Measurements from ENCODE around the gene GIPC1.
A peak's percentile ranks its signal among the peaks of the same experiment; 100 is the strongest.
"Not testable (repeated sequence)": the region's sequence is repeated elsewhere in the genome, so short reads cannot be mapped to it uniquely, and the experiment has no call there.

The GIPC1 gene

DNA sequence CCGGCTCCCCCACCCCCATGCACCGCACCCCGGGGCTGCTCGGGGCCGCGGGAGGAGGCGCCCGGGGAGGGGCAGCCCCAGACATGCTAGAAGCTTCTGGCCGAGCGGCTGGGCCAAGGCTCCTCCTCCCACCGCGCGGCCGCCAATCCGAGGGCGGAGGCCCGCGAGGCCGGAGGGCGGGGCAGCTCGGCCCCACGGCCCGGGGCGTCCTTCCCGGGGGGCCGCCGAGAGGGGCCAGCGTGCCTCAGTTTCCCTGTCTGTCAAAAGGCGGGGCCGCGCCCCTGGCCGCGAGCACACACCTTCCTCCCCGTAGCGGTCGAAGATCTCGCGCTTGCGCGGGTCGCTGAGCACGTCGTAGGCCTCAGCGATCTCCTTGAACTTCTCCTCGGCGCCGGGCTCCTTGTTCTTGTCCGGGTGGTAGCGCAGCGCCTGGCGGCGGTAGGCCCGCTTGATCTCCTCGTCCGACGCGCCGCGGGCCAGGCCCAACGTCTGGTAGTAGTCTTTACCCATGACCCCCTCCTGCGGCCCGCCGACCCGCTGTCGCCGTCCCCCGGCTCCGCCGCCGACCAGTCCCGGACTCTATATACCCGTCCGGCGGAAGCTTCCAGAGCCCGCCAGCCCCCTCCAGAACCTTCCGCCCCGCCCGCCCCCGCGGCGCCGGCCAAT is 22.0 kb upstream of the GIPC1 start, which contains the start of gene DNAJB1:
DNAJB1 (minus strand) TSS at position 558 of the 666 bp plus-strand sequence; CDS start at position 510, 48 bp downstream.
- DNase-seq (ENCODE audit: low read depth in 3 of 3) = peak; percentile 37 to 55 (median 46)

DNA sequence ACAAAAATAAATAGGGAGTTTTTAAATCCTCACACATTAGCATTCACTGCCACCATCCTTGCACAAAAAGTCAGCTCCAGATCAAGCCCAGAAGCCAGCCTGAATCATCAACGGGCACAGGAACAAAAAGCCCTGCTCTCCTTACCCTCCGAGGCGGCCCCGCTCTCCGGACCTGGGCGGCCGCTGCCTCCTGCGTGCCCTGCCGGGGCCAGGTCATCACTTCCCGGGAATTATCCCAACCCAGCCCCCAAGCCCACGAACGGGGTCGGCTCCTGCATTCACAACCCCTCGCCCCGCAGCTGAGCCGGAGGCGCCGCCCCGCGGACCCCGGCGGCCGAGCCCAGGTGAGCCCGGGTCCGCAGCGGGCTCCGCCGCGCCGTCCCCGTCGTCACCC is 21.5 kb upstream of the GIPC1 start:
- DNase-seq (ENCODE audit: low read depth in 3 of 3) = no peak

DNA sequence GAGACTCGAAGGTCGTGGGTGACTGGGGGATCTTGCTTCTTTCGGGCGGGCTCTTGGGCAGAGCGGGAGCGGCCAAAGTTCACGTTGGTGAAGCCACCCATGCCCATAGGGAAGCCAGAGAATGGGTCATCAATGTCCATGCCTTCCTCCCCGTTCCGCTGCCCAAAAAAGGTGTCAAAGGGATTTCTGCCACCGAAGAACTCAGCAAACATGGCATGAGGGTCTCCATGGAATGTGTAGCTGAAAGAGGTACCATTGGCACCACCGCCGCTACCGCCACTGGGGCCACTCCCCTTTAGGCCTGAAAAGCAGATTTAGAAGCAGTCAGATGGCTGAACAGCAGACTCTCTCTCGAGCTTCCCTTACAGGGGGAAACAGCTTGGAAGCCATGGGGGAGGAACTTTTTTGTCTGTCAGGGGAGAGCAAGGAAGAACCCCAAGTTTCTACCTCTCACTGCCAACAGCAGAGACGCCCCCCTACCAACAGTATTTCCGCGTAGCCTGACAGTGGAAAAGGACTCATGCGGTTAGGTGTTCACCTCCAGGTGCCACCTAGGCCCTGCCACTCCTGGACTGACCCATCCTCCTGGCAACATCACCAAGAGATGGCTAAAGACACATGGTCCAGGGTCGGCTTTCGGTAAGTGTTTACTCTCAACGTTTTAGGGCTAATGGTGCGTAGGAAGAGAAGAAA is 21.0 kb upstream of the GIPC1 start:
- no peak for DNase-seq (ENCODE audit: low read depth in 3 of 3)

DNA sequence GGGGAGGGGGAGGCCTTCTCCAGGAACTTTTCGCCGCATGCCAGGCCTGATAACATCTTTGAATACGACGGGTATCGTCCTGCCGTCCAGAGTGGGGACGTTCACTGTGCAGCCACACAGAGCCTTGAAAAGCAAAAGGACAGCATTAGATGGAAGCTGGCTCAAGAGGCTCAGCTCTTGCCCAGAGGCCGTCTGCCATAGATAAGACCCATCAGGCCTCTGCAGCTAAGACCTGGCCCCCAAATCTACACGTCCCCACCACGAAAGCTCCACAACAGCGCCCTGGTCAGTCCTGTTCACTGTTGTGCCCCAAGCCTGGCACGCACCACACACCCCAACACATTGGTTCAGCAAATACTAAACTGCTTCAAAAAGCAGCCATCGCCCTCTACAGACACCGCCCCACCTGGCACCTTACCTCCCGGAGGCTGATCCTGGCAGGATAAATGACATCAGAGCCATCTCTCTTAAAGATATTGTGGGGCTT is 20.2 kb upstream of the GIPC1 start:
- no peak for DNase-seq (ENCODE audit: low read depth in 3 of 3)

DNA sequence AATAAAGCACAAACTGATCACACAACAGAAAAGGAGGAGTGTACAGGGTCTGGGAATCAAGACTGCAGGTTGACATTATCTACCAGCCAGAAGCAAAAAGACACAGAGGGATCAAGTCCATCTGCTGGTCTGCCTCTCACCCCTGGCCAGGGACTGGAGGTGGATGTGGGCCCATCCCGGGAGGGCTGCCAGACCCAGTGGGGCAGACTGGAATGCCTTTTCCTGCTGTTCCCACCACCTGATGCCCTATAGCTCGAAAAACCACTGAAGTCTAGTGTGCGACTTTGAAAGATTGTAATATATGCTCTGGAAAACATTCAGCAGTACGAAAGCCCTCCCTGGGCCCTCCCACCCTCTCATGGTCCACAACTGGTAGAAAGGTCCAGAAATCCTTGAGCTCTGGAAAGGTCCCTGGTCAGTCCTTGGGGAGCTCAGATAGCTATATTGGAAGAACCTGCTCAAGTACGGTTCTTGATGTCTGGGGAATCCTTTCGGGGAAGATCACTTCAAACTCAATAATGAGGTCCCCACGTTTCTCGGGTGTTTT is 19.6 kb upstream of the GIPC1 start:
- no peak for DNase-seq (ENCODE audit: low read depth in 3 of 3)

DNA sequence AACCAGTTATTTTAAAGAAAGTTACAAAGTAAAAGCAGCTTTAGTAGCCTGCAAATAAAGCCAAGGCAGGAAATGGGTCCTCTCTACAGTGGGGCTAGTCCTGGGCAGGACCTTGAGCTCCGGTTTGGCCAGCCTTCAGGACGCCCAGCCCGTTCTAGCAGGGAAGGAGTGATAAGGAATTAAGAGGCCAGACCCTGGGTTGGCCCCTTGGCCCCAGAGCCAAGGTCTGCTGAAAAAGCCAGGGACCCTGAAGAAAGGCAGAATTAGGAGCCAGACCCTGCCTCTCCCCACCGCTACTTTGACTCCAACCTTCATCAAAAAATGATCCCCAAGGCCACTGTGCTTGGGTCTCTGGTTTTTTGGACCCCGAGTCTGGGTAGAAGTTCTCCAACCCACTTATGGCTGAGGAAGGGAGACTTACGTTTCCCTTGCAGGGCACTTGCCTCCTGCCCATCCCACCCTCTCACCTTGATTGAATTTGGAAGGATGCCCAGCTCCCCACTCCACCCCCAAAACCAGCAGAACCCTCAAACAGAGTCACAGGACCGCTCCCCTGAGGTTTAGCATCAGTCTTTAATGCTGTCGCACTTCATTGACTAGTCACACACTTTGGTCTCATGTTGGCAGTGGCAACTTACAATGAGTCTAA is 18.4 kb upstream of the GIPC1 start:
- DNase-seq (ENCODE audit: low read depth in 3 of 3) = no peak

DNA sequence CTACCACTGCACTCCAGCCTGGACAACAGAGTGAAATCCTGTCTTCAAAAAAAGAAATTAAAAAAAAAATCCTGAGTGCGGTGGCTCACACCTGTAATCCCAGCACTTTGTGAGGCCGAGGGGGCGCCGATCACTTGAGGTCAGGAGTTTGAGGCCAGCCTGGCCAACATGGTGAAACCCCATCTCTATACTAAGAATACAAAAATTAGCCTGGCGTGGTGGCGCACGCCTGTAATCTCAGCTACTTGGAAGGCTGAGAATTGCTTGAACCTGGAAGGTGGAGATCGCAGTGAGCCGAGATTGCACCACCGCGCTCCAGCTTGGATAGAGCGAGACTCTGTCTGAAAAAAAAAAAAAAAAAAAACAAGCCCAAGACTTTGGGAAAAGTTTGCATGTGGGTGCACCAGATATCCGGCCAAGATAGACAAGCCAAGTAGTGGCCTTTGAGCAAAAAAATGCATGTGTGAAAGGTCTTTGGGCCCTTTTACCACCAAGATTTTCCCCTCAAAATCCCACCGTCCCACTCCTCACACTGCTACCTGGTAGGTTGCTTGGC is 16.6 kb upstream of the GIPC1 start:
- no peak for DNase-seq (ENCODE audit: low read depth in 3 of 3)

DNA sequence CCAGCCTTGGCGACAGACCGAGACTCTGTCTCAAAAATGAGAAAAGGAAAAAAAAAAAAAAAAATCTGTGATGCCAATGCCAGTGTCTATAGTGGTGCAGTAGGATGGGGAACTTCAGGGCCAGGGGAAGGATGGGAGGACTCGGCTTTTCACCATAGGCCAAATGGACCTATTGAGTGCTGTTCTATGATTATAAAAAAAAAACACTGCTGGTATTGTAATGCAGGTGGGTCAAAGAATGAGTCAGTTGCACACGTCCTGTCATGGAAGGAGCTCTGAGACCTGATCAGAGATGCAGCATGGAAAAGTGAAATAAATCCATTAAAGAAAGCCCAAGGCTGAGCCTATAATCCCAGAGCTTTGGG is 15.3 kb upstream of the GIPC1 start:
- no peak for DNase-seq (ENCODE audit: low read depth in 3 of 3)

DNA sequence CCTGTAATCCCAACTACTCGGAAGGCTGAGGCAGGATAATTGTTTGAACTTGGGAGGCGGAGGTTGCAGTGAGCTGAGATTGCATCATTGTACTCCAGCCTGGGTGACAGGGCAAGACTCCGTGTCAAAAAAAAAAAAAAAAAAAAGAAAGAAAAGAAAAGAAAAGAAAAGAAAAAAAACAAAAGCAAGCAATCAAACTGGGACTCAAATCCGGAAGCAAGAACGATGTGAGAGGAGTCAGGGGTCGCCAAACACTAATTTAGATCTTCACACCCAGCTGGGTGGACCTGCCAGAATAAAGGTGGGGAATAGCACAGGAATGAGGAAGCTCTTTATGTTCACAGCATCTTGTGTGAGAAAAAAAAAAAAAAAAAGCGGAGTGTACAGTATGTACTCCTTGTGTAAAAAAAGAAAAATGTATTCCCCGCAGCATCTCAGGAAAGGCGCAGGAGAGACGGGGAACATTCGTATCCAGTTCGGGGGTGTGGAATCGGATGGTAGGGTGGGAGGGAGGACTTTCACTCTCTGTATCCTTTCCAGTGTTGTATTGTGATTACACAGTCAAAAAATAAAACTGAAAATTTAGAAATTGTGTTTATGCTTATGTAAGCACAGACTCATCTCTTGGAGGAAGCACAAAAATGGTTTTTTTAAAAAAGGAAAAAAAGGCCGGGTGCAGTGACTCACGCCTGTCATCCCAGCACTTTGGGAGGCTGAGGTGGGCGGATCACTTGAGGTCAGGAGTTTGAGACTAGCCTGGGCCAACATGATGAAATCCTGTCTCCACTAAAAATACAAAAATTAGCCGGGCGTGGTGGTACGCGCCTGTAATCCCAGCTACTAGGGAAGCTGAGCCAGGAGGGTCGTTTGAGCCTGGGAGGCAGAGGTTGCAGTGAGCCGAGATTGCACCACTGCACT is 14.6 kb upstream of the GIPC1 start:
- DNase-seq (ENCODE audit: low read depth in 3 of 3) = no peak

DNA sequence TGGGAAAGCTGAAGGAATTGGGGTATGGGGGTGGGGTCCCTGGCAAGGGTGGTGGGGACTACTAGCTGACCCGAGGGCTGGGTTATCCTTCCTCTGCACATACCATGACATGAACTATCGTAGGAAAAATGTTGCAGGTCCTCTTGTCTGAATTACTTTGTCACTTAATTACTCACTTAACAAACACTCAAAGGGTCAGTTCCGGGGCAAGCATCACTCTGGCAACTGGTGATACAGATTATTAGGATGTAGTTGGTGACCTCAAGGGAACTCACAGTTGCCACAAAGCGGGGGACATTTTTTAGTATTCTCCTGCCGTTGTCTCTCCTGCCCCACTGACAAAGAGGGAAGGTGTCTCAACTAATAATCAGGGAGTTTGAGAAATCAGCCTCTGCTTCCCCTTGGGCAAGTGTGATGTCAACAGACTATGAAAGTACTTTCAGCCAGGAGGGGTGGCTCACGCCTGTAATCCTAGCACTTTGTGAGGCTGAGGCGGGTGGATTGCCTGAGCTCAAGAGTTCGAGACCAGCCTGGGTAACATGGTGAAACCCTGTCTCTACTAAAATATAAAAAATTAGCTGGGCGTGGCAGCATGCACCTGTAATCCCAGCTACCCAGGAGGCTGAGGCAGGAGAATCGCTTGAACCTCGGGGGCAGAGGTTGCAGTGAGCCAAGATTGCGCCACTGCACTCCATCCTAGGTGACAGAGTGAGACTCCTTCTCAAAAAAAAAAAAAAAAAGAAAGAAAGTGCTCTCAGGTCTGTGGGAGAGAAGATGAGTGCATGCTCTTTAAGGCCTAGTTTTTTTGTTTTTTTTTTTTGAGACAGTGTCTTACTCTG is 12.0 kb upstream of the GIPC1 start:
- no peak for DNase-seq (ENCODE audit: low read depth in 3 of 3)

DNA sequence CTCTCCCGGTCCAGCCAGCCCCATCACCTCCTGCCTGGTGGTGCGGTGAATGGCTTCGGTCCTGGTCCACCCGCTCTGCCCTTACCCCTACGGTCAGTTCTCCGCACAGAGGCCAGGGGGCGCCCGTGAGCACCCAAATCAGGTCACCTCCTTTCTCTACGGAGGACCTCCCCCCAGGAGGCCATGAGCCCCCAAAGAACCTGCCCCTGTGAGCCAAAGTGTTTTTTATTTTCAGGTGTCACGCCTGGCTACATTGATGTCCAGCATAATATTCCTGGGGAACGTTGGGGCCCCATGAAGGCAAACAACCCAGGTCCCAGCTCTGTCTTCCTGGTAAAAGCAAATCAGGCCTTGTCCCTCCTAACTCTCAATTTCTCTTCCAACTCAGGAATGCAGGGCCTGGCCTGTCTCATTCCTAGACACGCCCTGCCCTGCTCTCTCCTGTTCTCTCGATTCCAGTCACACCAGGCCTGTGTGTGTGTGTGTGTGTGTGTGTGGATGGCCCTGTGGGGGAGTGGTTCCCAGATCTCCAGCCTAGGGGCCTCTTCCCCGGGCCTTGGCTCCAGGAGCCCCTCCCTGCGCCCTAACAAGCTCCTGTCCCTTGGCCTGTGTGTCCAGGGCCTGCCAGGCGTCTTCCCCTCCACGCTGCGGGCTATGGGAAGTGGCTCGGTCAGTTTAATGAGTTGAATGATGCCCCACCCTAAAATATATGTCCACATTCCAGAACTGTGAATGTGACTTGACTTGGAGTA is 9.7 kb upstream of the GIPC1 start:
- peak in 2 of 3 experiments; percentile 42 to 46 for DNase-seq (ENCODE audit: low read depth in 3 of 3)

DNA sequence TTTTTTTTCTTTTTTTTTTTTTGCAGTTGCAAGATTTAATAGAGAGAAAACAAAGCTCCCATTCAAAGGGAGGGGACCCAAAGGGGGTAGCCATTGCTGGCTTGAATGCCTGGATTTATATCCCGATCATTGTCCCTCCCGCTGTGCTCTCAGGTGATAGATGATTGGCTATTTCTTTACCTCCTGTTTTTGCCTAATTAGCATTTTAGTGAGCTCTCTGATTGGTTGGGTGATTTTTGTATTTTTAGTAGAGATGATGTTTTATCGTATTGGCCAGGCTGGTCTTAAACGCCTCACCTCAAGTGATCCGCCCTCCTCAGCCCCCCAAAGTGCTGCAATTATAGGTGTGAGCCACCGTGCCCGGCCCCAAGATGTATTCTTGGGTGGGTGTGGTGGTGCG is 8.6 kb upstream of the GIPC1 start:
- DNase-seq (ENCODE audit: low read depth in 3 of 3) = not testable (repeated sequence)

DNA sequence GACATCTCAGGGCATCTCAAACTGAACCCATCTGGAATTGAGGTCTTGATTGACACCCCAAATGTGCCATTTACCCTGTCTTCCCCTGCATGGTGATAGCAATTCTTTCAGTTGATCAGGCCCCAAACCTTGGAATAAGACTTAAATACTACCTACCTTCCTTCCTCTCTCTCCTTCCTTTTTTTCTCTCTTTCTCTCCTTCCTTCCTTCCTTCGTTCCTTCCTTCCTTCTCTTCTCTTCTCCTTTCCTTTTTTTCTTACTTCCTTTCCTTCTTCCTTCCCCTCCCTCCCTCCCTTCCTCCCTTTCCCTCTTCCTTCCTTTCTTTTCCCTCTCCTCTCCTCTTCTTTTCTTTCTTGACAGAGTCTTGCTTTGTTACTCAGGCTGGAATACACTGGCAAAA is 7.4 kb upstream of the GIPC1 start:
- no peak for DNase-seq (ENCODE audit: low read depth in 3 of 3)

DNA sequence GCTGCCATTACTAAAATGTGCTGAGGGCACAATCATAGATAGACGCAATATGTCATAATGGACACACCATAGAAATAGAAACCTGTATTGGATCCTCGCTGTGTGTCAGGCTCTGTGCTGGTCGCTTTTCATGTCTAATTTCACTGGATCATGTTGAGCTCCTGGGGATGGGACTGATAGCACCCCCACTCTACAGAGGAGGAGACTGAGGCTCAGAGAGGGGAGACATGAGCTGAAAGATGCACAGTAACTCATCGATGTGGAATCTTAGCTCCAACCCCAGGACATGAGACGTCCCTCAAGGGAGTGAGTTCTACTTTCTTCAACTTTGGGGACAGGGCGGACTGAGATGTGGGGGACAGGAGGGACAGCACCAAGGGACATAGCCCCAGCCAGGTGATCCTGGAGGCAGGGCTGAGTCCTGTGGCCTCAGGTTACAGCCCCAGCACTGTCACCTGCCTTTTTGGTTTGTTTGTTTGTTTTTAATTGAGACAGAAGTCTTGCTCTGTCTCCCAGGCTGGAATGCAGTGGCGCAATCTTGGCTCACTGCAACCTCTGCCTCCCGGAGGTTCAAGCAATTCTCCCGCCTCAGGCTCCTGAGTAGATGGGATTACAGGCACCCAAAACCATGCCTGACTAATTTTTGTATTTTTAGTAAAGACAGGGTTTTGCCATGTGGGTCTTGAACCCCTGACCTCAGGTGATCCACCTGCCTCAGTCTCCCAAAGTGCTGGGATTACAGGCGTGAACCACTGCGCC is 6.6 kb upstream of the GIPC1 start:
- no peak for DNase-seq (ENCODE audit: low read depth in 3 of 3)

DNA sequence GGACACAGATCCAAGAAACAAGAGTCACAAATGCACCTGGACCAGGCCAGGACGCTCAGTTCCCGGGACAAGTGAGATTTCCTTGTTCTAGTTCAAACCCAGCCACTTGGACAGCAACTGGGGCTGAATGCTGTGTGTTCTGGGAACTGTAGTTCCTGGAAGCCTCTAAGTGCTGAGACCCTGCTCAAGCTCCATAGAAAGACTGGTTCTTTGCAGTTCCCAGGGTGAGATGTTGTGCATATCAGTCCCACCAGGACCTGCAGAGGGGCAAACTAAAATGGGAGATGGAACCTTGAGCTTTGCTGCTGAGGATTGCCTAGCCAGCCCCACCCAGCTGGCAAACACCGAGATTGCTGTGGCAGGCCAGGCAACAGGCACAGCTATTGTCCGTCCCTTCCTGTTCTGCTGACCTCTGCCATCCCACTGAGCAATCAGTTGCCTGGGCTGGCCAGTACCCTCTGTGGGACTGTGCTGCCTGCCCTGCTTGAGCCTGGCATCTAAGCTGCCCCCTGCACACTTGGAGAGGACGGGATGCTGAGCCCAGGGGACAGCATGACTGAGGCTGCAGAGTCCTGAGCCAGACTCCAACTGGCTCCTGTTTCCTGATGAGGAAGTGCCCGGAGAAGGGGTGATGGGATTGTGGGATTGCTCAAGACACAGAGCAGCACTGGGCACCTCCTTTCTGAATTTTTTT is 1.4 kb upstream of the GIPC1 start:
- DNase-seq (ENCODE audit: low read depth in 3 of 3) = no peak

DNA sequence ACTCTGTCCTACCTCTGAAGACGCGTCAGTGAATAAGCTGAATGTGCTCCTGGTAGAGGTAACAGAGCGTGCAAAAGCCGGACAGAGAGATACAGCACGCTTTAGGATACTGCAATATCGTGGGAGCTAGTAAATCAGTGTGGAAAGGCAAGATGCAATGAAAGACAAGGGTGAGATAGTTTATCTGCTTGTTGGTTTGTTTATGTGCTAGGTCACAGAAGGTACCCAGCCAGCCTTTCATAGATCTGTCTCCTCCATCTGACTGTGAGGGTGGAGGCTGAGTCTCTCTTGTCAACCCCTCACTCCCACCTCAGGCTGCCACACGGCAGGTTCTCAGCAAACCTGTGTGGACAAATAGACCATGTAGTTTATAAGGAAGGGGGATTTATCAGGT is 904 bp upstream of the GIPC1 start:
- no peak for DNase-seq (ENCODE audit: low read depth in 3 of 3)

DNA sequence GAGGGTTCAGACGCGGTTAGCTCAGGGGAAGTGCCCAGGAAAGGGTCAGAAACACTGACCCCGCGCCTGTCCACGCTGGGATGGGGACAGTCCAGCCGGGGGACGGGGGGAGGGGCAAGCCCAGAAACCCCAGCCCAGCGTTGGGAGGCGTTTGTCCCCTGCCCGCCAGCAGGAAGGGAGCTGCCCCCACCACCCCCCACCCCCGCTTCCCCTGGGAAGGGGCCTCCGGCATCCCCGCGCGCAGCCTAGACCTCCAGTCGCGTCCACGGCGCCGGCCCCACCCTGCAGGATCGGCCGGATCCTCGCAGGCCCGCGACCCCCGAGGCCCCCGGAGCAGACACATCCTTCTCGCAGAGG is 277 bp downstream of the GIPC1 start:
- DNase-seq (ENCODE audit: low read depth in 3 of 3) = no peak

DNA sequence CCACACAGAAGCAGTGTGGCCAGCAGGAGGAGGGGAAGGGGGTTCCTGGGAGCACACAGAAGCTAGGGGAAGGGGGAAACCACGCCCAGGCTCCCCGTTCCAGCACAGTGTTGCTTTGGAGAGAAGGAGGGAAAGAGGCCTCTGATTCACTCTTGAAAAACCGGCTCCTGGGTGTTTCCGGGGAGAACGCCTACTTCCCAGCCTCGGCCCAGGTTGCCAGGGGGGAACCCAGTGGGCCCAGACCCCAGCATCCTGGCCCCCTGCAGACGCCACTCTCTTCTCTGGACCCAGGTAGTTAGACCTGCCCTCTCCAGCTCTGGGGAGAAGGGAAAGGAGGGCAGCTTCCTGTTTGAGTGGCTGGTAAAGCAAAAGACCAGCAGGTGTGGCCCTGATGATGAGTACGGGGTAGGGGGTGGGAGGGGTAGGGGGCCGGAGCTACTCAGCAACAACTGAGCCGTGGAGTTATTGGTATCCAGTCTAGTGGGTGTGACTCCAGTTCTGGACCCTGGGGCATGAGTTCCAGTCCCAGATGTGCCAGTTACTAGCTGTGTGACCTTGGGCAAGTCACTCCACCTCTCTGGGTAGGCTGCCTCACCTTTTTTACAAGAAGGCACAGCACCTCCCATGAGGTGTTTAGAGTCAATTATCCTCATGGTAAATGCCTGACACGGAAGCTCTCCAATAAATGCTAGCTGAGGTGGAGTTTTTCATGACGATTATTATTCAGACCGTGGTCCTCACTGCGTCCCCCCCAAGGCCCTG is 836 bp downstream of the GIPC1 start:
- DNase-seq (ENCODE audit: low read depth in 3 of 3) = no peak

Measured in stimulated activated CD4-positive, alpha-beta T cell treated with anti-CD3 and anti-CD28 coated beads, TNF-alpha, amount 100 ng/mL, for 4 hours (primary cell).